ENCODE data around the gene ZCCHC24.

DNA sequence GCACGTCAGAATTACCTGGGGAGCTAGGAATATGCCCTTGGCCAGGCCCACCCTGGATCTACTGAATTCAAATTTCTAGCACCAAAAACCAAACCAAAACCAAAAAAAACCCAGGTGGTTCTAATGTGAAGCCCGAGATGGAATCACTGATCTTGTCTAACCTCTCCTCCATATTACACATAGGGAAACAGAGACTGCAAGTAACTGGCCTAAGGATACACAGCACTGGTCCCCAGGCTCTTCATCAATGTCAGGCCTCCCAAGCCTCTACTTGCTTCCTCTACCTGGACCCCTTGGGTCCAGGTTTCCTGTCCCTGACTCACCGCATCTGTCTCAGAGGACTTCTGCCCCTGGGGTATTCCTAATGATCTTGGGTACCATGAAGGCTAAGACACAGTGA is 30.7 kb downstream of the ZCCHC24 start:
- TF ChIP-seq, protein P1, sequence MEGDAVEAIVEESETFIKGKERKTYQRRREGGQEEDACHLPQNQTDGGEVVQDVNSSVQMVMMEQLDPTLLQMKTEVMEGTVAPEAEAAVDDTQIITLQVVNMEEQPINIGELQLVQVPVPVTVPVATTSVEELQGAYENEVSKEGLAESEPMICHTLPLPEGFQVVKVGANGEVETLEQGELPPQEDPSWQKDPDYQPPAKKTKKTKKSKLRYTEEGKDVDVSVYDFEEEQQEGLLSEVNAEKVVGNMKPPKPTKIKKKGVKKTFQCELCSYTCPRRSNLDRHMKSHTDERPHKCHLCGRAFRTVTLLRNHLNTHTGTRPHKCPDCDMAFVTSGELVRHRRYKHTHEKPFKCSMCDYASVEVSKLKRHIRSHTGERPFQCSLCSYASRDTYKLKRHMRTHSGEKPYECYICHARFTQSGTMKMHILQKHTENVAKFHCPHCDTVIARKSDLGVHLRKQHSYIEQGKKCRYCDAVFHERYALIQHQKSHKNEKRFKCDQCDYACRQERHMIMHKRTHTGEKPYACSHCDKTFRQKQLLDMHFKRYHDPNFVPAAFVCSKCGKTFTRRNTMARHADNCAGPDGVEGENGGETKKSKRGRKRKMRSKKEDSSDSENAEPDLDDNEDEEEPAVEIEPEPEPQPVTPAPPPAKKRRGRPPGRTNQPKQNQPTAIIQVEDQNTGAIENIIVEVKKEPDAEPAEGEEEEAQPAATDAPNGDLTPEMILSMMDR (IDR thresholded peaks at IDR 0.05), result no peak
- no peak for TF ChIP-seq EZH2 (IDR thresholded peaks at IDR 0.05)
- no peak for TF ChIP-seq EZH2phosphoT487 (IDR thresholded peaks at IDR 0.05)
